GM21529 (cell line): Measurements from ENCODE around the gene XRCC5.

ENCODE experiments used
- ATAC-seq: cut with Tn5 transposase; IDR thresholded peaks from one replicate; pipeline ENCODE4 v1.9.1; 2021; ENCODE audit not compliant: unreplicated experiment

XRCC5 gene

DNA sequence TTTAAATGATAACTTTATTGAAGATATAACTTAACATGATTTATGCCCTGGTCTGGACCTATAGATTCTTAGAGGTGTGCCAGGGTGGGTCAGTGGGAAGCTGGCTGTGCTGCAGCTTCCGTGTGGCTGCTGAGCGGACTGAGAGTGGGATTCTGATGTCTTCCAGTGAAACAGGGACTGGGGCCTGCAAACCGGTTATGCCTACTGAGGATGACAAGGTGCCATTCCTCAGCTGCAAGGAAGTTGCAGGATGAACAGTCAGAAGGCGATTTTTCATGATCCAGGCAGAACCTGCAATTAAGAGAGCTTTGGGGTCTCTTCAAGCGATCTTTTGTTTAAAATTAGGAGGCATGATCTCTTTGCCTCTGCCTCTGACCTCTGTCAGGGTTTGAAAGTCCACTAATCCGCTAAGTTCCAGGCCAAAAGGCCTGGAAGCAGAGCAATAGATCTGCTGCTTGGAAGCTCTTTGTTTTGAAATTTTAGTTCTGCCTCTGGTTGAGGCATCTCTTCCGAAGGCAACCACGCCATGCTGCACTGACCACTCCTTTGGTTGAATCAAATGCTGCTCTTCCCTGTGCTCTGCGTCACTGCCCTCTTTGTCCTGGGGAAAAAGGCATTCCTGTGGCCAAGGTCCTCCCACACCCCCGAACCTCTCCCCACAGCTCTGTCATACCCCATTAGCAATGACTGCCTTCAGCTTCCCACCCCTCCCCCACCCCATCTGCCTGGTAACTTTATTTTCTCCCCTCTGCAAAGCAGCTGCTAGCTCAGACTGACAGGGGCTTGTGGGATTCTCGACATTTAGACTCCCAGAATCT, 25.5 kb upstream of the XRCC5 start:
- ATAC-seq = no peak

DNA sequence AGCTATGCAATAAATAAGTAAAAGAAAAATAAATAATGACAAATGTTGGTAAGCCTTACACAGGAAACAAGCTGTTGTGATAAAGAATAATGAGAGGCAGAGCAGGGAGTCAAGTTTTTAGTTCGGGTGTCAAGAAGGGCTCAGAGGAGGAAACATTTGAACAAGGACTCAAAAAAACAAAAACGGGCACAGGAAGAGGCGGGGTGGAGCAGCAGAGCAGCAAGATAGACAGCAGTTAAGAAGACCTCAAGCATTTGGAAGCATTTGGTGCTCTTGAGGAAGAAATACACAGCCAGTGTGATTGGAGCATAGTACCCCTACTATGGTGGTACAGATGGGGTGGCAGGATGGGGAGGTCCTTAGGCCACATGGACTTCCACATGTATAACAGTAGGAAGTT, 24.6 kb upstream of the XRCC5 start:
- no peak for ATAC-seq

DNA sequence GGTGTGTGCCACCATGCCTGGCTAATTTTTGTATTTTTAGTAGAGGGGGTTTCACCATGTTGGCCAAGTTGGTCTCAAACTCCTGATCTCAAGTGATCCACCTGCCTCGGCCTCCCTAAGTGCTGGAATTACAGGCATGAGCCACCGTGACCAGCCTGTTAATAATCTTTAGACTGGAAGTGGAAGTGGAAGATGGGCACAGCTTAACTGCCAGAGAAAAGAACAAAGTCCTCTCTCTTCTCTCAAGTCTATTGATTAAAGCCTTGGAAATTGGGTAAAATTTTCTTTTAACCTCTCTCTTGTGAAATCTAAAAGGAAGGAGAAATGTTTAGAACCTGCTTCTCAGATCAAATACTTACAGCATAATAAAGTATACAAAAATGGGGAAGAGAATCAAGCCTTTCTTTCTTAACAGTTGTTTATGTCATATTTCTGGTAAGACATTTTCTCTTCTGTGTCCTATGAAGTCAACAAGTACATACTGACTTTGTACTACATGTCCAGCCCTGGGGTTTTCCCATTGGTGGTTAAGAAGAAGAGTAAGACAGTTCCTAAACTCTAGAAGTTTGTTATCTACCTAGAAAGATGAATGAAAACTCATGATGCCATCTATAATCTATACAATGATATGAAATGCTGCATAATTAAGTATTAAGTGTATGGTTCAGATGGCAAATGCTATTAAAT, 22.8 kb upstream of the XRCC5 start:
- ATAC-seq = no peak

DNA sequence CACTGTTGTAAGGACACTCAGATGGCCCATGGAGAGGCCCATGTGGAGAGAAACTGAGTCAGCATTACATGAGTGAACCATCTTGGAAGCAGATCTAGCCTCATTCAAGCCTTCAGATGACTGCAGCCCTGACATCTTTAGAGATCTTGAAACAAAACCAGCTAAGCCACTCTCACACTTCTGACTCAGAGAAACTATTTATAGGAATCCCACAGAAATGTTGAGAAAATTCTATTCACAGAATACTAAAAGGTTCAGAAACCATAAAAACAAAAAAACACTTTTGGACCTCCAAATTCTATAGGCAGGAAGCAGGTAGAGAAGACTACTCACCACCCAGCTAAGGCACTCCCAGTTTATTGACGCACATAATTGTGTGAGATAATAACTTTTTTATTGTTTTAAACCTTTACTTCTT, 18.8 kb upstream of the XRCC5 start:
- peak; percentile 72 for ATAC-seq

DNA sequence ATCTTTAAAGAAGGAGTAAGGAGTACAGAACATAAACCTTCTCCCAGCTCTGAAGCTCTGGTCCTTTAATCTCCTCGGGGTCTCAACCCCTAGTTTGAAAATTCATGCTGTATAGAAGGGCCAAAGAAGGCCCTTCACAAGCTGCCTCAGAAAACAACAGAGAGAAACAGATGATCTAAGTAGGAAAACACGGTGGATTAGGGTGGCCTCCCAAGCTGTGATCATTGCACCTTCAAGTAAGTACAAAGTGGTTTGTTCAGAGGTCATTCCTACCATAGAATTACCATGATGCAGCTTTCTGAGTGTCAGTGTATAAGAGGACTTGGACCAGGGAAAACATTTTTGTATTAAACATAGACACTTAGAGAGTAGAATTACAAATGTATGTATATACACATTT, 16.5 kb upstream of the XRCC5 start:
- no peak for ATAC-seq

DNA sequence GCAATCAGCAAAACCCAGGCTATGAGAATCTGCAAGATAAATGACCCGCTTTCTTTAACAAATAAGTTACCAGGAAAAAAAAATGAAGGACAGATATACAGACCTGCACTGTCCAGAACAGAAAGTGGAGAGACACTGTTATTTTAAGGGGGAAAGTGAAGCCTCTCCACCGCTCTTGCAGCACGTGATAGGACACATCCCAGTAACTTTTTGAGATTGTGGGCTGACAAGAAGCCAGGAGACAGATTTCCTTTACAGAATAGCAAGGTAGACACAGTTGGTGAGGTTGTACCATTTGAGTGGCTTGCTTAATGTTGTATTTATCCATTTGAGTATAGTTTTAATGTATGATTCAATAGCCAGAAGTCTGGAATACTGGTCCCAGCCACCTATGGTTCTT, 14.4 kb upstream of the XRCC5 start:
- no peak for ATAC-seq

DNA sequence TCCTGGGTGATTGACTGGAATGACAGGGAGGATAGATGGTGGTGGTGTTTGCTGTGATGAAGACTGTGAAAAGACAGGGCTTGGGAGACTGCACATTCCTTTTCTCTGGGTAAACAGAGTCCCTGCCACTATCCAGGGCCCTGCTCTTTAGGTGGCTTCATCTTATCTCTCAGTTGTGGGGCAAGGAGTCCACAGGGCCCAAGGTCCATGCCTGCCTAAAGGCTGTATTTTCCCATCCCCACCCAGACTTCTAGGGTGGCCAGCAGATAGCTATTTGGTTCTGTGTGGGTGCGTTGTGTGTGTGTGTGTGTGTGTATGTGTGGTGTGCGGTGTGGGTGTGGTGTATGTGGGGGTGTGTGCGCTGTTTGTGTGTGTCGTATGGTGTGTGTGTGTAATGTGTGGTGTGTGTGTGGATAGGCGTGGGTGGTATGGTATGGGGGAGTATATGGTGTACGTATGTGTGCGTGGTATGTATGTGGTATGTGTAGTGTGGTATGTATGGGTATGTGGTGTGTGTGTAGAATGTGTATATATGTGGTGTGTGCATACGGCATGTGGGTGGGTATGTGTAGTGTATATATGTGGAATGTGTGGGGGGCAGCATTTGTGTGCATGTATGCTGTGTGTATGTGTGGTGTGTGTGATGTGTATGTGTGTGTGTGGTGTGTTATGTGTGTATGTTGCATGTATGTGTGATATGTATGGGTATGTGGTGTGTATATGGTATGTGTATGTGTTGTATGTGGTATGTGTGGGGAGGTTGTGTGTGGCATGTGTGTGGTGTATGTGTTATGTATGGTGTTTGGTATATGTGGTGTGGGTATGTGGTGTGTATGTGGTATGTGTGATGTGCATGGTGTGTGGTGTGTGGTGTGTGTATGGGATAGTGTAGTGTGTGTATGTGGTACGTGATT, 10.5 kb upstream of the XRCC5 start:
- no peak for ATAC-seq

- ATAC-seq = no peak
These were observed 8.0 kb upstream of the XRCC5 start for GRCh38 chr2:216101109-216101508.

DNA sequence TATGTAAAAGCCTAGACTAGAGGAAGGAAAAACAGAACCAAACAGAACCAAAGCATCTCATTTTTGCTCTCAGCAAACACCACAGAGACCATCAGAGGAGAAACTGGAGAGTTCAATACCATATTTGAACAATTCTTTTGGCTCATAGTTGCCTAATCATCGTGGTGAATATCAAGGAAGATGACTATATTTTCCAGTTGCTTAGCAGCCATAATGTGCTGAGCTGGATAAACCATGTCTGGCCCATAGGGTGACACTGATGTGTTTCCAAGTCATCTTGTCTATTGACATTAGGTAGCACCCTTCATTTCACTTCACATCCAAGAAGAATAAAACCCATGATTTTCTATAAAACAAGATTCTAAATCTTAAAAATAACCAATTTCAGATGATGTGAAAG, 5.9 kb upstream of the XRCC5 start:
- ATAC-seq = no peak

- ATAC-seq = no peak
These were observed 4.5 kb upstream of the XRCC5 start for GRCh38 chr2:216104691-216105090.

DNA sequence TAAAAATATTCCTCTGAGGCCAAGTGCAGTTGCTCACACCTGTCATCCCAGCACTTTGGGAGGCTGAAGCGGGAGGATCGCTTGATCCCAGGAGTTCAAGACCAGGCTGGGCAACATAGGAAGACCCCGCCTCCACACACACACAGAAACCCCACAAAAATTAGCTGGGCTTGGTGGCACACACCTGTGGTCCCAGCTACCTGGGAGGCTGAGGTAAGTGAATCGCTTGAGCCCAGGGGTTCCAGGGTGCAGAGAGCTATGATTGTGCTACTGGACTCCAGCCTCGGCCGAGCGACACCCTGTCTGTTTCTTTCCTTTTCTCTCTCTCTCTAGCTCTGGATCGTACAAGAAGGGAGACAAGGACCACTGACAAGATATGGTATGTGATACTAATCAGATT, 1.8 kb upstream of the XRCC5 start:
- no peak for ATAC-seq

DNA sequence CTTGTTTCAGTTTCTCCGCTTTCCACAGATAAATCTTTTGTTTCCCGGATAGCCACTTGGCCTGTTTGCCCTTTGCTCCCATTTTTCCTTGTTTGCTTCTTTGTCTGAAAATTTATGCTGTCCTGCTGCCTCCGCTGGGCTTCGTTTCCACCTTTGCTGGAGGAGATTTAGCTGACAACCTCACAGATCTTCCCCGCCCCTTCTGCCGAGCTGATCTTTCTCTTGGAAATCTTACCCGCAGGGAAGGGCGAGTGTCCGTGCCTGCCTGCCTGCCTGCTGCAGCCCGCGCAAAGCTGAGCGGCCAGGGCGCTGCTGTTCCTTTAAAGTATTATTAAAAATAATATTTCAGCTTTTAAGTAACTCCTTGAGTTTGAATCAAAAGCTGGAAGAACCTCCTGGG, 1.4 kb upstream of the XRCC5 start:
- ATAC-seq = no peak

GRCh38 chr2:216108310-216108966, 710 bp upstream of the XRCC5 start:
- ATAC-seq = no peak

DNA sequence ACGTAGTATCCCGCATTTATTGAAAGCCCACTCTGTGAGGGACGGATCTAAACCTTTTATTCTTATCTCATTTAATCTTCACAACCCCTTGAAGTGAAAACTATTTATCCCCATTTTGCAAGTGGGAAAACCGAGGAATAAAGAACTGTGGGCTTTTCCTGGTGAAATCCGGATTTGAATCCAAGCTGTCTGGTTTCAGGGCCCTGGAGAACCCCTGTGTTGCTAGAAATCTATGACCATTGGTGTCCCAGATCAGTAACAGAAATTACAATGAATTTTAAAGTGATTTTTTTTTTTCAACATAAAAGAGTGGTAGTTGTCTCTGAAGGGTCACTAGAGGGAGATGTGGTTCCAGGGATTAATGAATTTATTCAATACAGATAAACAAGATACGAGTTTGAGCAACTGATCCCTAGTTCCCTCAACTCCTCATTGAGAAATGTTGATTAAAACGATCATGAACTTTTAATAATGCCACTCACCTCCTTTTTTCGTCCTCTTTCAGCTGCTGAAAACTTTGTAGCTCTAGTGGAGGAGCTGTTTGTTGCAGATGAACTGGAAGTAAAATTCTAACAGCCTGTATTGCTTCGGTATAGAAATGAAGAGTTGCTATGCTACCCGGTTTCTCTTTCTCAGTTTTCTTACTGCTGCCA, 940 bp downstream of the XRCC5 start:
- no peak for ATAC-seq

DNA sequence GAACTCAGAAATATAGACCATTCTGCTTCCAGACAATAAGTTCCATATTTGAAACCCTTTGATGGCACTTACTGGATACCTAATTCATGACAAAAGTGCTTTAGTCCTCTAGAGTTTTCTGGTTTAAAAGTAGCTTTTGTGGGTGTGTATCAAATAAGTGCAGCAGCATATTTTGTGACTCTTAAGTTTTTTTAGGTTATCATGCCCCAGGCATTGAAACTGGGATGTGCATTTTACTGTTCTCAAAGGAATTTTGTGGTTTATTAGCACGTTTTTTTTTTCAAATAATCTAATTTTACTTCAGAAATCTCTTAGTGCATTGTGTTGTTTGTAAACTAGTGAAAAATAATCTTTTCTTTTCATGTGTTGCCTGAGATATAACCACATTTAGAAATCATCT, 1.5 kb downstream of the XRCC5 start:
- ATAC-seq = no peak

DNA sequence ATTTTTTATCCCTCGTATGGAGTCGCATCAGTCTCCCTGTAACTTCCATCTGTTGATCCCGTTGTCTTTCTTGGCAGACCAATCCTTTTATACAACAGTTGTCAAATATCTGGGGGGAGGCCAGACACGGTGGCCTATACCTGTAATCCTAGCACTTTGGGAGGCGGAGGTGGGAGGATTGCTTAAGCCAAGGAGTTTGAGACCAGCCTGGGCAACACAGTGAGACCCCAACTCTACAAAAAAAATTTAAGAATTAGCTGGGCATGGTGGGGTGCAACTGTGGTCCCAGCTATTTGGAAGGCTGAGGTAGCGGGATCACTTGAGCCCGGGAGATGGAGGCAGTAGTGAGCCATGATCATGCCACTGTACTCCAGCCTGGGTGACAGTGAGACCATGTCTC, 2.0 kb downstream of the XRCC5 start:
- ATAC-seq = no peak

GRCh38 chr2:216112926-216113325, 3.8 kb downstream of the XRCC5 start:
- no peak for ATAC-seq

DNA sequence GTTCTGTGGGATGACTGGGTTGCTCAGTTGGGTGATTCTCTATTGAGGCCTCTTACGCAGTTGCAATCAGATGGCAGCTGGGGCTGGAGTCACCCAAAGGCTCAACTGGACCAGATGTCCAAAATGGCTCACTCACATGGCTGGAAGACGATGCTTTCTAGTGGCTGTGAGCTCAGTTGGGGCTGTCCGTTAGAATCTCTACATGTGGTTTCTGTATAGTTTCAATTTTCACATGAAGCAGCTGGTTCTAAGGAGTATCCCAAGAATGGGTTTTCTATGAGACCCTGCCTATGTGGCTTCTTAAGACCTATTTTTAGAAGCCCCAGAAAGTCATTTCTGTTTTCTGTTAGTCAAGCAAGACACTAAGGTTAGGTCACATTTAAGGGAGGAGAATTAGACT, 4.4 kb downstream of the XRCC5 start:
- peak; percentile 71 for ATAC-seq

GRCh38 chr2:216114382-216114713, 5.2 kb downstream of the XRCC5 start:
- ATAC-seq = no peak

DNA sequence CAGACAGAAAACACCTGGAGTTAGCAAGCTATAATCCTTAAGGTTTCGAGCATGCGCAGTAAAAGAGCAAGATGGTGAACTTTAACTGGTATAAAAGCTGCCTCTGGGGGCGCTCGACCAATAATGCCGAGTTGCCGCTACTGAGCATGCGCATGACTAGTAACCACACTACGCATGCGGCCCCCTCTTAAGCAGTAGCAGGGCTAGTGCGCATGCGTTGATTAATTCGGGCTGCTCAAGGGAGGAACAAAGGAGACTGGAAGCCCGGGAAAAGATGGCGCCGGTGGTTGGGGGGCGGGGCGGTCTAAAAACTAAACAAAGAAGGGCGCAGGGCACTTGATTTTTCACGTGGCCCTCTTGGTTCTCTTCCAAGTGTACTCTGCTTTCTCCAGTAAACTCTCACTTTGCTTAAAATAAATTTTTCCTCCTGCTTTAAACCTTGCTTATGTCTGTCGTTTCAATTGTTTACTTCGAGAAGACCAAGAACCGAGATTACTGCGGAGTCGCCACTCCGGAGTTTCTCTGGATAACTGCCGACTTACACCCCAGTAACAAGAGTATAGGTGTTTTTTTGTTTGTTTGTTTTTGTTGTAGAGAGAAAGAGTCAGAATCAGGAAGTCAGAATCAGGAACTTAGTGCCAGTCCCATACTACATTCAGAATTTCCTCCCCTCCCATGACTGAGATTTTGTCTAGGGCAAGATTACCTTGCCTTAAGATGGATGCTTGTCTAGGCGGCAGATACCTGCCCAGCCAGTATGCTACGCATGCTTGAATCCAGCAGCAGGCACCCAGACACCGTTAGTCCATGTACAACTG, 5.8 kb downstream of the XRCC5 start:
- ATAC-seq = peak; percentile 52
